Ovary (tissue), 9 donors: ENCODE measurements around the gene PARS2. TPM values are rescaled to one million over a fixed set of nuclear protein-coding genes. Genes with fewer than 3 reads are reported as not detected.

Experiments used
- DNase-seq, 5 donors: peaks; one replicate each; pipeline ENCODE4 v3.0.0-alpha.2; 2019 to 2020
- H3K27ac ChIP-seq, 2 donors: fragments of 200-600 bp; one replicate each; pipeline versions ENCODE4 v1.5.1 to v1.8.0; 2019 to 2022
- H3K27me3 ChIP-seq: fragments of 200-600 bp; one replicate; pipeline ENCODE4 v1.8.0; 2022
- H3K36me3 ChIP-seq: fragments of 200-600 bp; sonication (generic); one replicate; pipeline ENCODE4 v1.5.1; 2019
- H3K4me1 ChIP-seq: one replicate; pipeline ENCODE4 v1.8.1; 2013; ENCODE audit warnings: mild to moderate bottlenecking, moderate library complexity; ENCODE audit not compliant: insufficient read depth
- H3K4me3 ChIP-seq: fragments of 200-600 bp; sonication (generic); one replicate; pipeline ENCODE4 v1.5.1; 2017
- H3K9me3 ChIP-seq, 2 donors: fragments of 200-600 bp in 1 of 2; sonication (generic) in 1 of 2; one replicate each; pipeline versions ENCODE4 v1.5.1 to v1.8.1; 2013 to 2019; ENCODE audit warnings: mild to moderate bottlenecking in 1 of 2, moderate library complexity in 1 of 2
- EP300 ChIP-seq: sonication (generic); formaldehyde crosslinking; IDR thresholded peaks from one replicate; pipeline ENCODE4 v1.6.1; 2017; ENCODE audit warnings: antibody characterized with exemption
- POLR2A ChIP-seq: fragments of 450-650 bp; IDR thresholded peaks from one replicate; pipeline ENCODE4 v1.6.1; 2017; ENCODE audit warnings: antibody characterized with exemption, mild to moderate bottlenecking, moderate library complexity
- WGBS, 3 donors: extraction: QIAGEN DNeasy Blood & Tissue Kit in 1 of 3; methylation state at CpG; one replicate each; pipeline versions ENCODE4 v1.1.5 to v1.1.7; 2013 to 2017; 5-methylcytosine and 5-hydroxymethylcytosine counted together
- intact Hi-C, 4 donors: fragments of 100-400 bp; cut with DNase I; formaldehyde crosslinking; loops; one replicate each; pipeline versions ENCODE4 v1.11.0 to v1.15.1; 2022 to 2023
- polyA plus RNA-seq, 2 donors: library from polyadenylated mRNA; stranded (reverse); fragments of 200-250 nt in 1 of 2; fragments of 350-450 nt in 1 of 2; fragmentation: Illumina TruSeq in 1 of 2; extraction: RNeasy Lipid Tissue Mini Kit (QIAGEN cat#74804) in 1 of 2; gene quantifications; one replicate each; pipeline ENCODE4 v1.2.3, GENCODE V29; 2013 to 2014
- total RNA-seq, 7 donors: library from RNA; depleted of rRNA in 2 of 7; stranded (reverse); fragments of >200 nt in 2 of 7; fragmentation: NEBNext Ultra II Directional in 3 of 7; extraction: Animal tissue kit (Norgen Biotek cat#: 25700) in 3 of 7; gene quantifications; one replicate each; pipeline versions ENCODE4 v1.1.0 to v1.2.4, GENCODE V29; 2016 to 2023
- TF ChIP-seq, protein P1 (sequence below), 3 donors: fragments of 450-650 bp in 2 of 3; fragments of 200-600 bp in 1 of 3; IDR thresholded peaks; one replicate each; pipeline versions ENCODE4 v1.5.1 to v1.8.0; 2016 to 2022; ENCODE audit warnings: antibody characterized with exemption in 3 of 3, mild to moderate bottlenecking in 1 of 3
- donor health status: DM: no; HTN: no; CAD: no; lungs with moderate emphysema.
- donor health status: DM: no; HTN: no; CAD: no.
- donor health status: Bipolar disorder and iron deficiency.
- donor health status: DM: yes; HTN: yes; CAD: no.
- donor health status: DM: no; HTN: no; CAD: no.
- donor health status: DM: yes; HTN: yes; CAD: no.

The PARS2 gene
- total and polyA plus RNA-seq, 9 donors, result 3.2 to 9.6 (median 6.4) TPM

DNA sequence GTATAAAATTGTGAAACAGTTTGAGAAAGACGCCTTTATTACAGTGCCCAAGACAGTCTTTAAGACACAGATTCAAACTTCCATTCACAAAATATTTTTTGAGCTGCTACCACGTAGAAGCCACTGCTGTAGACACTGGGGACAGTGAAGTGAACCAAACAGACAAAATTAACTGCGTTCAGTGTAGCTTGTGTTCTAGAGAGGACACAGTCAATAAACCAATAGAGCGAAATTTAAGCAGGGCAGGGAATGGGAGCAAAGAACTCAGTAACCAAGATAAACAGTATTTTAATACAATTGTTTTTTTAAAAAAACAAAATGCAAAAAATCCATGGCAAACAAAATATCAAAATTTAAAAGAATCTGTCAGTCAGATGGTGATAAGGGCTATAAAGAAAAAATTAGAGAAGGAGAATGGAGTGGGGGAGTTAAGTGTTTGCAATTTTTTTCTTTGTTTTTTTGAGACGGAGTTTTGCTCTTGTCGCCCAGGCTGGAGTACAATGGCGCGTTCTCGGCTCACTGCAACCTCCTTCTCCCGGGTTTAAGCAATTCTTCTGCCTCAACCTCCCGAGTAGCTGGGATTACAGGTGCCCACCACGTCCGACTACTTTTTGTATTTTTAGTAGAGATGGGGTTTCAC is 719 bp upstream of the PARS2 start:
- TF ChIP-seq POLR2A, result no peak
- TF ChIP-seq EP300, result no peak
- TF ChIP-seq, protein P1, sequence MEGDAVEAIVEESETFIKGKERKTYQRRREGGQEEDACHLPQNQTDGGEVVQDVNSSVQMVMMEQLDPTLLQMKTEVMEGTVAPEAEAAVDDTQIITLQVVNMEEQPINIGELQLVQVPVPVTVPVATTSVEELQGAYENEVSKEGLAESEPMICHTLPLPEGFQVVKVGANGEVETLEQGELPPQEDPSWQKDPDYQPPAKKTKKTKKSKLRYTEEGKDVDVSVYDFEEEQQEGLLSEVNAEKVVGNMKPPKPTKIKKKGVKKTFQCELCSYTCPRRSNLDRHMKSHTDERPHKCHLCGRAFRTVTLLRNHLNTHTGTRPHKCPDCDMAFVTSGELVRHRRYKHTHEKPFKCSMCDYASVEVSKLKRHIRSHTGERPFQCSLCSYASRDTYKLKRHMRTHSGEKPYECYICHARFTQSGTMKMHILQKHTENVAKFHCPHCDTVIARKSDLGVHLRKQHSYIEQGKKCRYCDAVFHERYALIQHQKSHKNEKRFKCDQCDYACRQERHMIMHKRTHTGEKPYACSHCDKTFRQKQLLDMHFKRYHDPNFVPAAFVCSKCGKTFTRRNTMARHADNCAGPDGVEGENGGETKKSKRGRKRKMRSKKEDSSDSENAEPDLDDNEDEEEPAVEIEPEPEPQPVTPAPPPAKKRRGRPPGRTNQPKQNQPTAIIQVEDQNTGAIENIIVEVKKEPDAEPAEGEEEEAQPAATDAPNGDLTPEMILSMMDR (IDR thresholded peaks at IDR 0.05), result no peak
- Histone ChIP-seq H3K4me1 (peaks cover 1% of the 10 kb centered on the region), H3K27ac (no peak overlapping the region), H3K36me3 (no peaks in the 10 kb centered on the region), H3K4me3 (peak overlapping the region; percentile 33), H3K9me3 (no peaks in the 10 kb centered on the region), H3K27me3 (no peaks in the 10 kb centered on the region)
- WGBS, 3 donors, result 58 to 61% (median 58%) methylated on average over 13 of the region's 13 CpGs
- DNase-seq, result no peak
- intact Hi-C loops, result no loop called here

GRCh38 chr1:54763816-54764132 is 549 bp downstream of the PARS2 start:
- no peak for DNase-seq
- Histone ChIP-seq H3K27ac (peak overlapping the region in 1 of 2 donors; percentile 43), H3K4me3 (peak overlapping the region; percentile 73), H3K36me3 (no peaks in the 10 kb centered on the region), H3K27me3 (no peaks in the 10 kb centered on the region), H3K4me1 (peaks cover 1% of the 10 kb centered on the region), H3K9me3 (no peaks in the 10 kb centered on the region)
- intact Hi-C loops, result no loop called here
- TF ChIP-seq POLR2A (no peak), EP300 (no peak)
- TF ChIP-seq, protein P1 (IDR thresholded peaks at IDR 0.05), result no peak
- WGBS, 3 donors, result 2 to 3% (median 2%) methylated on average over 11 of the region's 11 CpGs

GRCh38 chr1:54758678-54759348 is 5.5 kb downstream of the PARS2 start:
- Histone ChIP-seq H3K4me3 (no peak overlapping the region), H3K4me1 (peaks cover 1% of the 10 kb centered on the region), H3K9me3 (no peaks in the 10 kb centered on the region), H3K36me3 (no peaks in the 10 kb centered on the region), H3K27ac (no peak overlapping the region), H3K27me3 (no peaks in the 10 kb centered on the region)
- 88 to 91% (median 89%) methylated on average over 20 of the region's 20 CpGs for WGBS, 3 donors
- TF ChIP-seq, protein P1 (IDR thresholded peaks at IDR 0.05), result no peak
- no peak for TF ChIP-seq EP300
- no peak for TF ChIP-seq POLR2A
- intact Hi-C loops, result no loop called here
- no peak for DNase-seq

GRCh38 chr1:54757833-54758232 is 6.5 kb downstream of the PARS2 start:
- H3K36me3 ChIP-seq, result no peaks in the 10 kb centered on the region
- no peak for DNase-seq
- no peaks in the 10 kb centered on the region for H3K27me3 ChIP-seq
- no peak for TF ChIP-seq POLR2A
- no peak for TF ChIP-seq EP300
- TF ChIP-seq, protein P1 (IDR thresholded peaks at IDR 0.05), result no peak
- H3K9me3 ChIP-seq, result no peaks in the 10 kb centered on the region
- H3K4me3 ChIP-seq, result no peak overlapping the region
- no peak overlapping the region for H3K27ac ChIP-seq
- WGBS, 3 donors, result 91 to 93% (median 92%) methylated on average over 9 of the region's 9 CpGs
- intact Hi-C loops, result no loop called here
- no peaks in the 10 kb centered on the region for H3K4me1 ChIP-seq
